Stimulated activated CD4-positive, alpha-beta T cell treated with anti-CD3 and anti-CD28 coated beads, Interleukin-1b, Interleukin-23, amount 100 ng/mL, for 1 hour (primary cell): Measurements from ENCODE around the gene TRRAP.
"Not testable (repeated sequence)": the region's sequence is repeated elsewhere in the genome, so short reads cannot be mapped to it uniquely, and the experiment has no call there.

Experiments
- DNase-seq, 2 donors: peaks; one replicate each; pipeline ENCODE4 v3.0.0-alpha.2; 2020; ENCODE audit warnings: low read depth in 2 of 2

The TRRAP gene

GRCh38 chr7:98878365-98879197 lies at the start of gene TRRAP:
TSS of gene TRRAP (plus strand) at chr7:98878532. CDS start at chr7:98881151, 2,619 bp downstream.
- DNase-seq = peak; percentile 22 to 62

GRCh38 chr7:98830972-98831548 lies 47.3 kb upstream of the TRRAP start:
- no peak for DNase-seq

GRCh38 chr7:98831641-98832221 lies 46.6 kb upstream of the TRRAP start:
- peak in 1 of 2 donors; percentile 9 for DNase-seq

DNA sequence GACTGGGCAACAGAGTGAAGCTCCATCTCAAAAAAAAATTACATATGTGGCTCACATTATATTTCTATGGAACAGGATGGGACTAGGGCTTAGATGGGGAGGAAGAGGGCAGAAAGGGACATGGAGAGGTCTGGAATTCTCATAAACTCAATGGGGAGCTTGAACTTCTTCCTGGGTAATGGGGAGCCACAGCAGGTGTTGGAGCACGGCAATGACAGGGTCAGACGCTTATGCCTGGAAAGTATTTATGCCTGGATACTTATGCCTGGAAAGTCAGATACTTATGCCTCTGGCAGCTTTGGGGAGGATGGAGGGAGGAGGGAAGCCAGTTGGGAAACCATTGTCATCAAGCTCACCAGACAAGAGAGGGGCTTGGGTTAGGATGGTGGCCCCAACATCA lies 45.3 kb upstream of the TRRAP start:
- no peak for DNase-seq

- DNase-seq = no peak
Observed at GRCh38 chr7:98834949-98835348, 43.4 kb upstream of the TRRAP start.

DNA sequence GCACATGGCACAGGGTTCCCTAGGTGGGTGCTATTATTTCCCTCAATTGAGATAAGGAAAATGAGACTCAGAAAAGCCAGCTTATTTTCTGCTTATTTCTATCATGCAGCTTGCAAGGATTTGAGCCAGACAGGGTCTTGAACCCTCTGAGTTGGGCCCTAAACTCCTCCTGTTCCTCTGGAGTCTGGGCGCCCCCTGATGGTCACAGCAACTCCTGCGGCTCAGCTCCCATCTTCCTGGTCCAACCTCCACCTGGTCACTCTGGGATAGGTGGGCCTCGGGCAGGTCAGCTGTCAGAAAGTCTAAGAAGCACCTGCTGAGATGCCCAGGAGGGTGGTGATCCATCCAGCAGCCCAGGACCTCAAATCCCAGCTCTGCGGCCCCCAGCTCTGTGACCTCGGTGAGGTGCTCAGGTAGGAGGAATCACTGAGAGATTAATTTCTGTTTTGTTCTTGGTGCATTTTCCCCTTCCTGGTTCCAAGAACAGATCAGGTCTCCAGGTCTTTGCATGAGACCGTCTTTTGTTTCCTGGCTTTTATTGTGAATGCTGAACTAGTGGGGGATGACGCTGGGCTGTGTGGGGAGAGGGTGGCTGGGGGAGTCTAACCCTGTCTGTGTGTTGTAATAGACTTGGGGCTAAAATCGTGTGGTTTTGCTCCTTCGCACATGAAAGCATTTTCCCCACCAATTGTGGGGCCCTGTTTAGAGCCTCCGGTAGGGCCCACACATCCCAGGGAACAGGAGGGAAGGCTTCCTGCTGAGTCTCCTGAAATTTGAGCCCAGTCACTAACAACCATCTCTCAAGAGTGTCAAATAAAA lies 41.3 kb upstream of the TRRAP start:
- no peak for DNase-seq

GRCh38 chr7:98837630-98837972 lies 40.7 kb upstream of the TRRAP start:
- no peak for DNase-seq

DNA sequence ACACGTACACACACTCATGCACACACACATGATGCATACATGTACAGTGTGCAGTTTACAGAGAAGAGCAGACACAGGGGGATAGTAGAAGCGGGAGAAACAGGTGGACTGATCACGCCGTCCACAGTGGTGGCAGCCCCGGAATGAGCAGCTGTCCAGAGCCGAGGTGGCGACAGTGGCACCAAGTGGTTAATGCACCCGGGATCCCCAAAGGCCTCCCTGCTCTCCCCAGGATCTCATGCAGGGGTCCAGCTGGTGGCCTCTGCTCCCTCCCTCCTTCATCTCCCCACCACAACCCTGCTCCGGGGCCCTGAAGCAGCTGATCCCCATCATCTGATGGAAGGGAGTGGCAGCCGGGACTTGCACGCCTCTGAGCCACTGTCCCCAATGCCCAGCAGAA lies 38.2 kb upstream of the TRRAP start:
- DNase-seq = no peak

- DNase-seq = no peak
Observed at GRCh38 chr7:98840722-98841121, 37.6 kb upstream of the TRRAP start.

DNA sequence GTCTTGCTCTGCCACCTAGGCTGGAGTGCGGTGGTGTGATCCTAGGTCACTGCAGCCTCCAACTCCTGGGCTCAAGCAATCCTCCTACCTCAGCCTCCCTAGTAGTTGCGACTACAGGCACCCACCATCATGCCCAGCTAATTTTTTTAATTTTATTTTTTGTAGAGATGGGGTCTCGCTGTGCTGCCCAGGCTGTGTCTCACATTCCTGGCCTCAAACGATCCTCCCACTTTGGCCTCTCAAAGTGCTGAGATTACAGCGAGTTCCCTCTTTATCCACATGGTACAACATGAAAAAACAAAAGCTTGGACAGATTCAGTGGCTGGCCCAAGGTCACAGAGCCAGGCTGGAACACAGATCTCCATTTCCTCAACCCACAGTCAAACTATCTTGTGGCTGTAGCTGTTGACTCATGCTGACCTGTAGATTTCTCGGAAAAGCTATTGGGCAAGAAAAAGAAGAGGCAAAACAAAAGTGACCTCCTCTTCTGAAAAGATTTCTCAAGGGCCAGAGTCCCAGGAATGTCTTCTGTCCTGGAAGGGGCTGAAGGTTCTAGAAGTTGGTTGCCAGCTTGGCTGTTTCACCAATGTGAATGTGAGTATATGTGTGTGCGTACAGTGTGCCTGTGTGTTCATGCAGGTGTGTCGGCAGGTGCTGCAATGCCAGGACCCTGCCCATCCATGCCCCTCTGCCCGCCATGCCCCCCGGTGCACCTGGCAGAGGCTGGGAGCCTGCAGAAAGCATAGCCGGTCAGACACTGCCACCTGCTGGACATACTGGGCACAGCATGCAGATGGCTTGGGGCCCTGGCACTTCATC lies 36.9 kb upstream of the TRRAP start:
- DNase-seq = peak; percentile 41 to 60

- DNase-seq = not testable (repeated sequence)
Observed at GRCh38 chr7:98842552-98842951, 35.8 kb upstream of the TRRAP start.

- DNase-seq = no peak
Observed at GRCh38 chr7:98848918-98849317, 29.4 kb upstream of the TRRAP start.

DNA sequence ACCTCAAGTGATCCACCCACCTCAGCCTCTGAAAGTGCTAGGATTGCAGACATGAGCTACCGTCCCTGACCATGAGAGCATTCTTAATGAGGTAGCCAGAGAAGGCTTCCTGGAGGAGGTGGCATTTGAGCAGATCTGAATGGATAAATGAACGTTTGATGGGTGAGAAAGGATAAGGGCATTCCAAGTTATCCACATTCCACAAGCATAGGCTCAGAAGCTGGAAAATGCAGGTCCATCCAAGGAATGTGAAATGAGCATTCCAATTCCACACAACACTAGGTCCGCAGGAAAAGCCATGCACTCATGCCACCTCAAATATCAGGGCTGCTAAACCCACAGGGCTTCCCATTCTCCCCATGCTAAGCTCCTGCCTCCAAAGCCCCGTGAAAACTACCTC lies 25.5 kb upstream of the TRRAP start:
- no peak for DNase-seq

- DNase-seq = no peak
Observed at GRCh38 chr7:98855610-98856422, 22.5 kb upstream of the TRRAP start.

GRCh38 chr7:98860071-98860470 lies 18.3 kb upstream of the TRRAP start:
- no peak for DNase-seq

GRCh38 chr7:98862203-98862602 lies 16.1 kb upstream of the TRRAP start:
- no peak for DNase-seq

GRCh38 chr7:98862716-98863420 lies 15.5 kb upstream of the TRRAP start:
- no peak for DNase-seq

GRCh38 chr7:98863601-98864000 lies 14.7 kb upstream of the TRRAP start:
- no peak for DNase-seq

GRCh38 chr7:98864731-98865453 lies 13.4 kb upstream of the TRRAP start:
- DNase-seq = no peak
